Upper lobe of right lung (tissue), 1 donor: ENCODE results near the gene FHOD3. TPM values are rescaled to one million over a fixed set of nuclear protein-coding genes. Genes with fewer than 3 reads are reported as not detected.

Source experiments
- ATAC-seq: fragments of 200-7000 bp; cut with Tn5 transposase; one replicate; pipeline ENCODE4 v1.9.1; 2020; ENCODE audit warnings: mild to moderate bottlenecking, moderate library complexity
- DNase-seq: peaks from one replicate; pipeline ENCODE4 v3.0.0-alpha.2; 2020
- H3K27ac ChIP-seq: fragments of 200-600 bp; one replicate; pipeline ENCODE4 v1.8.0; 2022
- H3K27me3 ChIP-seq: fragments of 200-600 bp; one replicate; pipeline ENCODE4 v1.8.0; 2022; ENCODE audit warnings: mild to moderate bottlenecking
- H3K36me3 ChIP-seq: fragments of 200-600 bp; one replicate; pipeline ENCODE4 v1.8.0; 2022
- H3K4me1 ChIP-seq: fragments of 200-600 bp; one replicate; pipeline ENCODE4 v1.8.0; 2022
- H3K4me3 ChIP-seq: fragments of 200-600 bp; one replicate; pipeline ENCODE4 v1.8.0; 2022; ENCODE audit warnings: mild to moderate bottlenecking
- H3K9me3 ChIP-seq: fragments of 200-600 bp; one replicate; pipeline ENCODE4 v1.8.0; 2022
- intact Hi-C: fragments of 100-400 bp; cut with DNase I; formaldehyde crosslinking; loops from one replicate; pipeline ENCODE4 v1.11.0; 2022
- total RNA-seq: library from RNA; stranded (reverse); fragmentation: NEBNext Ultra II Directional; extraction: Animal tissue kit (Norgen Biotek cat#: 25700); gene quantifications from one replicate; pipeline ENCODE4 v1.2.1, GENCODE V29; 2021
- TF ChIP-seq, protein P1 (sequence below): fragments of 200-600 bp; IDR thresholded peaks from one replicate; pipeline ENCODE4 v1.8.0; 2022; ENCODE audit warnings: antibody characterized with exemption
- donor health status: DM: no; HTN: yes; CAD: no; lungs with severe emphysema.

Gene FHOD3
- total RNA-seq, 1 donor from 2014 or later = 1.9 TPM

DNA sequence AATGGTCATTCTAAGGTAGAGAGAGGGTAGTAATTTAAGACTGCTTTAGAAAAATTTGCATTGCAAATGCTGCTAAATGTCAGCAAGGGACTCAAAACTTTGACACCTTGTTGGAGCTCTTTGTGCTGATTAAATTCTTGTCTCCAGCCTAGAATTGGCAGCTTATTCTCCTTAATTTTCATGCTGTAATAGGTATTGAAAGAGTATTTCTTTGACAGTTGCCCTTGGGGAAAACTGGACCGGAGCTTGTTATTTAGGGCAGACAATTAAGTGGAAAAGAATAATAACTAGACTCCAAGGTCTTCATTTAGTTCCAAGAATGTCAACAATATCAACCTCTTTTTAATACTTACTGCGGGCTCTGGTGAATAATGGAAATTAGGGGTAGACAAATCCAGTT is 267.3 kb downstream of the FHOD3 start:
- no peaks in the 10 kb centered on the region for H3K27me3 ChIP-seq
- no peak overlapping the region for H3K27ac ChIP-seq
- TF ChIP-seq, protein P1, sequence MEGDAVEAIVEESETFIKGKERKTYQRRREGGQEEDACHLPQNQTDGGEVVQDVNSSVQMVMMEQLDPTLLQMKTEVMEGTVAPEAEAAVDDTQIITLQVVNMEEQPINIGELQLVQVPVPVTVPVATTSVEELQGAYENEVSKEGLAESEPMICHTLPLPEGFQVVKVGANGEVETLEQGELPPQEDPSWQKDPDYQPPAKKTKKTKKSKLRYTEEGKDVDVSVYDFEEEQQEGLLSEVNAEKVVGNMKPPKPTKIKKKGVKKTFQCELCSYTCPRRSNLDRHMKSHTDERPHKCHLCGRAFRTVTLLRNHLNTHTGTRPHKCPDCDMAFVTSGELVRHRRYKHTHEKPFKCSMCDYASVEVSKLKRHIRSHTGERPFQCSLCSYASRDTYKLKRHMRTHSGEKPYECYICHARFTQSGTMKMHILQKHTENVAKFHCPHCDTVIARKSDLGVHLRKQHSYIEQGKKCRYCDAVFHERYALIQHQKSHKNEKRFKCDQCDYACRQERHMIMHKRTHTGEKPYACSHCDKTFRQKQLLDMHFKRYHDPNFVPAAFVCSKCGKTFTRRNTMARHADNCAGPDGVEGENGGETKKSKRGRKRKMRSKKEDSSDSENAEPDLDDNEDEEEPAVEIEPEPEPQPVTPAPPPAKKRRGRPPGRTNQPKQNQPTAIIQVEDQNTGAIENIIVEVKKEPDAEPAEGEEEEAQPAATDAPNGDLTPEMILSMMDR = no peak
- DNase-seq = no peak
- no peak for ATAC-seq
- no peaks in the 10 kb centered on the region for H3K9me3 ChIP-seq
- no peaks in the 10 kb centered on the region for H3K4me1 ChIP-seq
- no peak overlapping the region for H3K4me3 ChIP-seq
- no peaks in the 10 kb centered on the region for H3K36me3 ChIP-seq
- intact Hi-C loops = loop anchor here (10.0 kb wide), 1 partner anchor 270 kb away; the partner anchor contains the start of gene FHOD3

DNA sequence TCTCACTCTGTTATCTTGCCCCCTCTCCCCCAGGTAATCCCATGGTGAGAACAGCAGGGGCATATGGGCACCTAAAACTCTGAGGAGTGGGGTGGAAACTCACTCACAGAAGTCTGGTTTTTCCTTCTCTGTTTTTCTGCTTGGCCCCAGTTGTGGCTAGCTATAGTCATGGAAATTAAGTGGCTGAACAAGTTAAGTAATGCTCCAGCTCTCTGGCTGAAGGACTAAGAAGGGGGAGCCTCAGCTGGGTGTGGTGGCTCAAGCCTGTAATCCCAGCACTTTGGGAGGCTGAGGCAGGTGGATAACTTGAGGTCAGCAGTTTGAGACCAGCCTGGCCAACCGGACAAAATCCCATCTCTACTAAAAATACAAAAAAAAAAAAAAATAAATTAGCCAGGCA is 270.3 kb downstream of the FHOD3 start:
- intact Hi-C loops = loop anchor here (10.0 kb wide), 1 partner anchor 273 kb away; the partner anchor contains the start of gene FHOD3
- Histone ChIP-seq H3K36me3 (no peaks in the 10 kb centered on the region), H3K27me3 (no peaks in the 10 kb centered on the region), H3K4me1 (no peaks in the 10 kb centered on the region), H3K9me3 (no peaks in the 10 kb centered on the region), H3K4me3 (no peak overlapping the region), H3K27ac (no peak overlapping the region)
- TF ChIP-seq, protein P1 = no peak
- ATAC-seq = peak; percentile 42
- no peak for DNase-seq

DNA sequence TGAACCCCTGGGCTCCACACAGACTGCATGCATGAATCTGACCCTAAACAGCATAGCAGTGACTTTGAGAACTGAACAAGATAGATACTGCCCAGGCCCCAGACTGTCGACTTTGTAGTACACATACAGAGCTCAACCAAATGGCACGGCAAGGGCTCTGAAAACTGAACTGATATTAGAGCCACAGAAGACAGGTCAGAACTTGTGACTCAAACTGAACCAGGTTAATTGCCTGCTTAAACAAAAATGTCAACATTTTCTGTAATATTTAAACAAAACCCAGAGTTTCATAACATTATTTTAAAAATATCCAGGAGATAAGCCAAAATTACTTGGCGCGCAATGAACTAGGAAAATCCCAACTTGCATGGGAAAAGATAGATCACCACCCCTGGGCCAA is 271.0 kb downstream of the FHOD3 start:
- no peaks in the 10 kb centered on the region for H3K4me1 ChIP-seq
- DNase-seq = no peak
- H3K36me3 ChIP-seq = no peaks in the 10 kb centered on the region
- intact Hi-C loops = loop anchor here (10.0 kb wide), 1 partner anchor 274 kb away; the partner anchor contains the start of gene FHOD3
- no peaks in the 10 kb centered on the region for H3K27me3 ChIP-seq
- H3K27ac ChIP-seq = no peak overlapping the region
- H3K9me3 ChIP-seq = no peaks in the 10 kb centered on the region
- TF ChIP-seq, protein P1 = no peak
- ATAC-seq = no peak
- no peak overlapping the region for H3K4me3 ChIP-seq

DNA sequence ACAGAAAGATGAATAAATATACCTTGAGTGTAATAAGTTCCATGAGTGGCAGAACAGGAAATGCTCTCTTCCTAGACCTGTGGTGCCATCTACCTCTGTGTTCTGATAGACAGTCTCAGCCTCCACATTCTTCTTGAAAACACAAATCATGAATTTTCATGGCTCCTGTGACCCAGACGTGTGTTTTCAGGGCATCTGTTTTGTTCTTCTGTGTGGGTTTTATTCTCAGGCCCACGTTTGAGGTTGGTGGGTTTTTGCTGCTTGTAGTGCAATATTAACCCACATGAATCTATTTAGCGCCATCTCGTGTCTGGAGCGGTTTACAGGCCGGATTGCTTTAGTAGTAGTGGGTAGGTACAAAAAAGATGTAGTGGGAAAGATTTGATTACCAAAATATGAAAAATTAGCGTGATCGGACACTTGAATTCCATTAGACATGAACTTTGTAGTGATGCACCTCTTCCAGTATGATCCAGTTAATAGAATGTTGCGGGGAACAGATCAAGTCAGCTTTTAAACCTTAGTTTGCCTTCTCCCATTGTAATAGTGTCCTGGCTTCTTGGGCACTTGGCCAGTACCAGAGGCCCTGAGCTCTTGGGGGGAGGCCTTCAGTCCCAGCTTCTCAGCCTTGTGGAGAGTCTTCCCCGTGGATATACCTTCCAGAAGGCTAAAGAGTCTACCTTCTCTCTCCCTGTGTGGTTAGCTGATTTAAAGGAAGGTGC is 274.8 kb downstream of the FHOD3 start:
- TF ChIP-seq, protein P1 = peak; percentile 46
- Histone ChIP-seq H3K27ac (no peak overlapping the region), H3K4me3 (no peak overlapping the region), H3K9me3 (no peaks in the 10 kb centered on the region), H3K4me1 (no peaks in the 10 kb centered on the region), H3K27me3 (no peaks in the 10 kb centered on the region), H3K36me3 (no peaks in the 10 kb centered on the region)
- ATAC-seq = peak; percentile 64
- DNase-seq = no peak
- intact Hi-C loops = no loop called here

DNA sequence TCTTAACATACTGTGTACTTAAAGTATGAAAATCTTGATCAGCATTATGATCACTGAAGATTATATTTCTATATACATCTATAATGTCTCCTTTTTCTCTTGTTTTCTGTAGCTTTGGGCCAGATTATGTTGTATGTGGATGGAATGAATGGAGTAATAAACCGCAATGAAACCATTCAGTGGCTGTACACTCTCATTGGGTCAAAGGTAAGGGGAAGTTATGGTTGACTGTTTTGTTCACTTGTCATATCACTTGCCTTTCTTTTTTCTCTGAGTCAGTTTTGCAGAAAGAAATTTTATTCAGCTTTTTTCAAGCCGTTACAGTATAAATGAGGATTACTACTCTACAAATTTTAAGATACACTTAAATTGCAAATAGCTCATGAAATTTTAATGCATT is 278.8 kb downstream of the FHOD3 start:
- Histone ChIP-seq H3K27me3 (no peaks in the 10 kb centered on the region), H3K36me3 (no peaks in the 10 kb centered on the region), H3K9me3 (no peaks in the 10 kb centered on the region), H3K4me1 (no peaks in the 10 kb centered on the region), H3K4me3 (no peak overlapping the region), H3K27ac (no peak overlapping the region)
- TF ChIP-seq, protein P1 = no peak
- ATAC-seq (no peak), DNase-seq (no peak)
- intact Hi-C loops = no loop called here
